Lung (tissue), 12 donors: ENCODE results near the gene LRRC47. TPM values are rescaled to one million over a fixed set of nuclear protein-coding genes. Genes with fewer than 3 reads are reported as not detected.

Source experiments
- ATAC-seq: fragments of 200-7000 bp; cut with Tn5 transposase; one replicate; pipeline ENCODE4 v1.9.1; 2020; ENCODE audit warnings: moderate number of reproducible peaks; ENCODE audit not compliant: insufficient read depth, low FRiP score
- DNase-seq, 3 donors: peaks; one replicate each; pipeline ENCODE4 v3.0.0-alpha.2; 2013 to 2017
- H3K27ac ChIP-seq, 2 donors: one replicate each; pipeline ENCODE4 v1.5.1; 2013; ENCODE audit warnings: mild to moderate bottlenecking in 2 of 2, moderate library complexity in 2 of 2, control low read depth in 1 of 2, inconsistent platforms in 1 of 2, low read depth in 1 of 2, low read length in 1 of 2
- H3K27me3 ChIP-seq, 3 donors: one replicate each; pipeline ENCODE4 v1.5.1; 2013; ENCODE audit warnings: low read length in 2 of 3; ENCODE audit not compliant: control insufficient read depth in 3 of 3, insufficient read depth in 3 of 3
- H3K36me3 ChIP-seq, 4 donors: one replicate each; pipeline ENCODE4 v1.5.1; 2013; ENCODE audit warnings: low read length in 4 of 4, mild to moderate bottlenecking in 1 of 4, moderate library complexity in 1 of 4; ENCODE audit not compliant: control insufficient read depth in 4 of 4, insufficient read depth in 4 of 4
- H3K4me1 ChIP-seq, 5 donors: one replicate each; pipeline ENCODE4 v1.5.1; 2013; ENCODE audit warnings: low read length in 5 of 5, mild to moderate bottlenecking in 2 of 5, moderate library complexity in 1 of 5; ENCODE audit not compliant: control insufficient read depth in 5 of 5, insufficient read depth in 5 of 5
- H3K4me3 ChIP-seq: one replicate; pipeline ENCODE4 v1.5.1; 2013; ENCODE audit warnings: mild to moderate bottlenecking, control low read depth, moderate library complexity
- H3K9ac ChIP-seq, 2 donors: one replicate each; pipeline ENCODE4 v1.5.1; 2013; ENCODE audit warnings: low read length in 2 of 2, control low read depth in 1 of 2; ENCODE audit not compliant: insufficient read depth in 1 of 2
- H3K9me3 ChIP-seq, 4 donors: one replicate each; pipeline ENCODE4 v1.5.1; 2013; ENCODE audit warnings: low read length in 3 of 4, mild to moderate bottlenecking in 1 of 4, moderate library complexity in 1 of 4; ENCODE audit not compliant: control insufficient read depth in 4 of 4, insufficient read depth in 3 of 4
- WGBS, 2 donors: extraction: QIAGEN DNeasy Blood & Tissue Kit; methylation state at CpG; one replicate each; pipeline ENCODE4 v1.1.7; 2013; 5-methylcytosine and 5-hydroxymethylcytosine counted together
- polyA plus RNA-seq, 2 donors: library from polyadenylated mRNA; stranded (reverse); fragments of 200-250 nt; gene quantifications; one replicate each; pipeline ENCODE4 v1.2.1, GENCODE V29; 2013
- total RNA-seq, 2 donors: library from RNA; depleted of rRNA in 1 of 2; stranded (reverse); fragments of >200 nt in 1 of 2; gene quantifications; one replicate each; pipeline ENCODE4 v1.2.1, GENCODE V29; 2014 to 2021
- TF ChIP-seq, protein P1 (sequence below): IDR thresholded peaks from 2 replicates; pipeline ENCODE4 v1.5.1; 2012; ENCODE audit warnings: mild to moderate bottlenecking; ENCODE audit errors: control extremely low read depth, extremely low read depth
- donor health status: control.
- donor health status: control.
- donor health status: Bipolar disorder and iron deficiency.
- donor health status: healthy.
- donor health status: DM: yes; HTN: yes; CAD: no.

Gene LRRC47
- total and polyA plus RNA-seq, 4 donors, result 14.4 to 33.9 (median 20.5) TPM

DNA sequence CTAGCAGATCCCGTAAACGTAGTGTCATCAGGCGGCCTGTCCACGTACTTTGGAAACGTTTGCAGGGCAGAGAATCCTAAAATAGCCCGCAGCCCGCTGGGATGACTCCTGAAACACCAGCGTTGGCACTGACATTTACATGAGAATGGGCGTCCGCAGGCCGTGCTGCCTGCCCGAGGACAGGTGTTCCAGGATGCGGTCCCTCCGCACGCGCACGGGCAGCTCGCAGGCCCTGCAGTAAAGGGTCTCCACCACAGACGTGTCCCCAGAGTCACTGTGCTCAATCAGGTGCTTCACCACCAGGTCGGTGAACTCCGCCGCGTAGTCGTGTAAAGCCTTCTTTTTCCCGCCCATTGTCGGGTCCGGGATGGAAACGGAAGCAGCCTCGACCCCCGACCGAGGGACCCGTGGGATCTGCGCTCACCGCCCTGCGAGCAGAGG lies 49.9 kb downstream of the LRRC47 start:
- 30 to 33% methylated on average over 35 of the region's 35 CpGs for WGBS, 2 donors
- peaks cover 0 to 24% (median 0%) of the 10 kb centered on the region in 5 donors for H3K4me1 ChIP-seq
- peak overlapping the region; percentile 75 for H3K4me3 ChIP-seq
- H3K36me3 ChIP-seq, result peaks cover 0 to 16% (median 4%) of the 10 kb centered on the region in 4 donors
- ATAC-seq (no peak), DNase-seq (no peak)
- no peak overlapping the region for H3K9ac ChIP-seq
- TF ChIP-seq, protein P1, sequence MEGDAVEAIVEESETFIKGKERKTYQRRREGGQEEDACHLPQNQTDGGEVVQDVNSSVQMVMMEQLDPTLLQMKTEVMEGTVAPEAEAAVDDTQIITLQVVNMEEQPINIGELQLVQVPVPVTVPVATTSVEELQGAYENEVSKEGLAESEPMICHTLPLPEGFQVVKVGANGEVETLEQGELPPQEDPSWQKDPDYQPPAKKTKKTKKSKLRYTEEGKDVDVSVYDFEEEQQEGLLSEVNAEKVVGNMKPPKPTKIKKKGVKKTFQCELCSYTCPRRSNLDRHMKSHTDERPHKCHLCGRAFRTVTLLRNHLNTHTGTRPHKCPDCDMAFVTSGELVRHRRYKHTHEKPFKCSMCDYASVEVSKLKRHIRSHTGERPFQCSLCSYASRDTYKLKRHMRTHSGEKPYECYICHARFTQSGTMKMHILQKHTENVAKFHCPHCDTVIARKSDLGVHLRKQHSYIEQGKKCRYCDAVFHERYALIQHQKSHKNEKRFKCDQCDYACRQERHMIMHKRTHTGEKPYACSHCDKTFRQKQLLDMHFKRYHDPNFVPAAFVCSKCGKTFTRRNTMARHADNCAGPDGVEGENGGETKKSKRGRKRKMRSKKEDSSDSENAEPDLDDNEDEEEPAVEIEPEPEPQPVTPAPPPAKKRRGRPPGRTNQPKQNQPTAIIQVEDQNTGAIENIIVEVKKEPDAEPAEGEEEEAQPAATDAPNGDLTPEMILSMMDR, result no peak
- H3K9me3 ChIP-seq, result no peaks in the 10 kb centered on the region
- H3K27ac ChIP-seq, result peak overlapping the region; percentile 57 to 68
- peaks cover 0 to 4% (median 0%) of the 10 kb centered on the region in 3 donors for H3K27me3 ChIP-seq

DNA sequence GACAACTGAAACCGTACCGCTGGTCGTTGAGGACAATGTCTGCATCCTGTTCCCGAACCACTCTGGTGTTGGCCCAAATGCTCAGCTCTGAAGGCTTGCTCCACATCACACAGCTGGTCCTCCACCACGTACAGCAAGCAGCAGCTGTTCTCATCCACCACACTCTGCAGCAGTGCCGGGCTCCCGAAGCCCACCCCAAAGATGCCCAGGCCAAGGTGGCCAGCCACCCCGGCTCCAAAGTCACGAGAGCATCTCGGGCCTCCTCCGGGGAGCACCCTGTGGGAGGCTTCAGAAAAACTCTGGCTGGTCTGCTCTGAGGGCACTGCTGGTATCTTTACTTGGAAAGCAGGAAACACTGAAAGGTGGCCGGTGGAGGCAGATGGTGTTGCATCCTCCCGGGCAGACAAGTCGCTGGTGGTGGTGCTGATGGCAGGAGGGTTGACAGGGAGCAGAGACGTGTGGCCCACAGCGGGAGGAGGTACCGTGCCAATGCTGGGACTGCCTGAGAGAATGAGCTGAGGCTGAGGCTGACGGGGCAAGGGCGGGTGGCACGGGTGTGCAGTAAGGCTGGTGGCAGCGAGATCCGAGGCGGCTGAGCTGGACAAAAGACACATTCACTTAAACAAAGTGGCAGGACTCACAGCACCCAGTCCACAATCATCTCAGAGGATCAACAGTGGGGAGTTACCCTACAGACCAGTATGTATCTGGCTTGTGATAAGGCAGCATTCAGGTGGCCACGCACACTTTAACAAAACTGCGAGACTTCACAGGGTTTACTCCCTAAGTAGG lies 50.5 kb downstream of the LRRC47 start:
- ATAC-seq, result no peak
- TF ChIP-seq, protein P1, result no peak
- no peak overlapping the region for H3K4me3 ChIP-seq
- H3K27ac ChIP-seq, result peak overlapping the region in 1 of 2 donors; percentile 68
- no peak for DNase-seq
- peaks cover 0 to 24% (median 0%) of the 10 kb centered on the region in 5 donors for H3K4me1 ChIP-seq
- H3K9me3 ChIP-seq, result no peaks in the 10 kb centered on the region
- WGBS, 2 donors, result 85 to 89% methylated on average over 25 of the region's 25 CpGs
- peaks cover 0 to 4% (median 0%) of the 10 kb centered on the region in 3 donors for H3K27me3 ChIP-seq
- no peak overlapping the region for H3K9ac ChIP-seq
- peaks cover 0 to 18% (median 4%) of the 10 kb centered on the region in 4 donors for H3K36me3 ChIP-seq

DNA sequence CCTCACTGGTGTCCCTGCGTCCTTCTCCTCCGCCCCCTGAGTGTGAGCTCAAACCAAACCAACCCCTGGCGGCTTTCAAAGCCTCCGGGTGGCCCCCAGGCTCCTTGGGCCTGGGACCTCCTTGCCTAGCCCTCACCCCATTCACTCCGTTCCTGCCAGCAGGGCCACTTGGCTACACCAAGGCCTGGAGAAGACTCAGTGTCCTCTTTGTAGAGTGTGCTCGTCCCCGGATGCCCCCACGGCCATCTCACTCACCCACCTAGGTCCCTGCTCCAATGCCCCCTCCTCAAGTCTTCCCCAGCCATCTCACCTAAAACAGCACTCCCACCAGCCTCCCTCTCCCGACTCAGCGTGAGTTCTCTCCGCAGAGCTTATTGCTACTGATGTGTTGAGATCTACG lies 51.2 kb downstream of the LRRC47 start:
- Histone ChIP-seq H3K36me3 (peaks cover 0 to 19% (median 8%) of the 10 kb centered on the region in 4 donors), H3K9me3 (no peaks in the 10 kb centered on the region), H3K9ac (no peak overlapping the region), H3K4me3 (no peak overlapping the region), H3K4me1 (peaks cover 0 to 24% (median 3%) of the 10 kb centered on the region in 5 donors), H3K27me3 (no peaks in the 10 kb centered on the region), H3K27ac (no peak overlapping the region)
- DNase-seq, result no peak
- TF ChIP-seq, protein P1, result no peak
- 94 to 95% methylated on average over 12 of the region's 12 CpGs for WGBS, 2 donors
- no peak for ATAC-seq
